Endodermal cell (in vitro differentiated cells): ENCODE results near the gene SMPX. TPM values are rescaled to one million over a fixed set of nuclear protein-coding genes. Genes with fewer than 3 reads are reported as not detected.

Experiments used
- DNase-seq: peaks from one replicate; pipeline ENCODE4 v3.0.0-alpha.2; 2017
- H3K27ac ChIP-seq: 2 replicates; pipeline ENCODE4 v1.5.1; 2013; ENCODE audit warnings: mild to moderate bottlenecking, low read depth, low read length, moderate library complexity
- H3K27me3 ChIP-seq: 2 replicates; pipeline ENCODE4 v1.6.1; 2013; ENCODE audit warnings: mild to moderate bottlenecking, low read length, moderate library complexity; ENCODE audit not compliant: insufficient read depth, control insufficient read depth, poor library complexity, severe bottlenecking
- H3K36me3 ChIP-seq: 2 replicates; pipeline ENCODE4 v1.7.0; 2013; ENCODE audit warnings: mild to moderate bottlenecking, low read length, moderate library complexity; ENCODE audit not compliant: control insufficient read depth, insufficient read depth
- H3K4me1 ChIP-seq: one replicate; pipeline ENCODE4 v1.7.0; 2013; ENCODE audit warnings: low read length; ENCODE audit not compliant: control insufficient read depth, insufficient read depth
- H3K4me3 ChIP-seq: 2 replicates; pipeline ENCODE4 v1.5.1; 2013; ENCODE audit warnings: mild to moderate bottlenecking, low read length, moderate library complexity
- H3K9ac ChIP-seq: 2 replicates; pipeline ENCODE4 v1.6.1; 2013; ENCODE audit warnings: mild to moderate bottlenecking, low read length, moderate library complexity; ENCODE audit not compliant: poor library complexity, severe bottlenecking; ENCODE audit errors: extremely low read depth
- H3K9me3 ChIP-seq: 2 replicates; pipeline ENCODE4 v1.6.1; 2013; ENCODE audit warnings: mild to moderate bottlenecking, low read length, moderate library complexity; ENCODE audit not compliant: control insufficient read depth
- H3K27ac Mint-ChIP-seq: 2 replicates; pipeline ENCODE4 v1.8.0; 2020; ENCODE audit warnings: mixed read lengths
- H3K27me3 Mint-ChIP-seq: 2 replicates; pipeline ENCODE4 v1.8.0; 2021; ENCODE audit warnings: mild to moderate bottlenecking, mixed read lengths; ENCODE audit not compliant: insufficient read depth
- H3K36me3 Mint-ChIP-seq: 2 replicates; pipeline ENCODE4 v1.8.0; 2020; ENCODE audit warnings: low read depth, mixed read lengths
- H3K4me1 Mint-ChIP-seq: 2 replicates; pipeline ENCODE4 v1.8.0; 2020; ENCODE audit warnings: mixed read lengths
- H3K4me3 Mint-ChIP-seq: 2 replicates; pipeline ENCODE4 v1.8.0; 2020; ENCODE audit warnings: mild to moderate bottlenecking, moderate library complexity, mixed read lengths
- H3K9me3 Mint-ChIP-seq: 2 replicates; pipeline ENCODE4 v1.8.0; 2020; ENCODE audit warnings: mild to moderate bottlenecking, mixed read lengths
- CTCF ChIP-seq: fragments of 200-600 bp; sonication (generic); conservative IDR thresholded peaks from 2 replicates; pipeline ENCODE4 v1.5.0; 2021; ENCODE audit warnings: antibody characterized with exemption, mild to moderate bottlenecking
- WGBS, 2 experiments: methylation state at CpG; one replicate each; pipeline versions ENCODE4 v1.1.5 to v1.1.7; 2013; ENCODE audit warnings: missing lambda C conversion rate in 2 of 2, mixed read lengths in 1 of 2; ENCODE audit not compliant: insufficient coverage in 1 of 2, insufficient read length in 1 of 2; 5-methylcytosine and 5-hydroxymethylcytosine counted together
- total RNA-seq, 2 donors: library from RNA; stranded (reverse); fragmentation: NEBNext Ultra II Directional in 1 of 2; extraction: Animal tissue kit (Norgen Biotek cat#: 25700) in 1 of 2; gene quantifications; 2 replicates in 1 of 2; 3 replicates in 1 of 2; pipeline ENCODE4 v1.2.1, GENCODE V29; 2021

Gene SMPX
- total RNA-seq, 2 donors from 2014 or later, result 0.31 TPM; not detected in 1

DNA sequence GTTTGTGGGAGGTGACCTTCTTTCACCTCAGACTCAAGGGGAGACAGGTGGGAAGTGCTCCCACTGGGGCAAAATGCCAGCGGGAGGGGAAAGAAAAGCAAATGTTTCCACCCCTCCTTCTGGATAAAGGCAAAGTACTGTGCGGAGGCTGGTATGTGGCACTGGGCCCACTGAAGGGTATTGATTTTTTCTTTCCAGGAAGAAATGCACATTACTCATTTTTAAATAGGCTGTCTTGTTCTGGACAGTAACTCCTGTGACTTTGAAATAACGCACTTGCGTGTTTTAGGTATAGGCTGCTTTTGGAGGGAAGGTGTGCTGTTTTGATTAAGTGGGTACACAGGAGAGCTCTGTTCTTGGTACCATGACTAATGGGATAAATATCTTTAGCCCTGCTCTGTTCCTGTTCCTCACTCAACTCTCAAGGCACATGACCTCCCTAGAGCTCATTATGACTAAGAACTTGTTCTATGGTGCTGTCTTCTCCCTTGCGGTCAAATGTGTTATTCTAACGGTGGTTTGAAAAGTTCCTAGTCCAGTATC is 40.8 kb upstream of the SMPX start:
- no peak overlapping the region for H3K9ac ChIP-seq
- H3K36me3 ChIP-seq, result no peaks in the 10 kb centered on the region
- no peaks in the 10 kb centered on the region for H3K9me3 Mint-ChIP-seq
- no peaks in the 10 kb centered on the region for H3K27me3 ChIP-seq
- no peak overlapping the region for H3K4me3 Mint-ChIP-seq
- H3K27ac Mint-ChIP-seq, result no peak overlapping the region
- peaks cover 20% of the 10 kb centered on the region for H3K4me1 Mint-ChIP-seq
- WGBS, 2 experiments, result 90 to 93% methylated on average over 2 to 6 of the region's 6 CpGs
- DNase-seq, result no peak
- no peaks in the 10 kb centered on the region for H3K27me3 Mint-ChIP-seq
- no peak overlapping the region for H3K27ac ChIP-seq
- H3K4me3 ChIP-seq, result no peak overlapping the region
- TF ChIP-seq CTCF, result no peak
- no peaks in the 10 kb centered on the region for H3K4me1 ChIP-seq
- no peaks in the 10 kb centered on the region for H3K9me3 ChIP-seq
- no peaks in the 10 kb centered on the region for H3K36me3 Mint-ChIP-seq

- no peaks in the 10 kb centered on the region for H3K36me3 ChIP-seq
- Mint-ChIP-seq H3K27me3 (no peaks in the 10 kb centered on the region), H3K9me3 (no peaks in the 10 kb centered on the region), H3K4me3 (no peak overlapping the region), H3K27ac (no peak overlapping the region), H3K36me3 (no peaks in the 10 kb centered on the region), H3K4me1 (peaks cover 15% of the 10 kb centered on the region)
- no peak overlapping the region for H3K9ac ChIP-seq
- H3K27ac ChIP-seq, result no peak overlapping the region
- no peaks in the 10 kb centered on the region for H3K9me3 ChIP-seq
- H3K27me3 ChIP-seq, result no peaks in the 10 kb centered on the region
- WGBS, 2 experiments, result 92% methylated on average over 1 of the region's 1 CpG; no CpG with 5 or more reads in 1 of the 2 experiments
- DNase-seq, result no peak
- no peak for TF ChIP-seq CTCF
- H3K4me3 ChIP-seq, result no peak overlapping the region
- no peaks in the 10 kb centered on the region for H3K4me1 ChIP-seq
Observed at GRCh38 chrX:21781976-21782375, 24.1 kb upstream of the SMPX start.

- Histone ChIP-seq H3K36me3 (no peaks in the 10 kb centered on the region), H3K4me1 (no peaks in the 10 kb centered on the region), H3K9me3 (no peaks in the 10 kb centered on the region), H3K27me3 (no peaks in the 10 kb centered on the region), H3K27ac (no peak overlapping the region), H3K4me3 (no peak overlapping the region), H3K9ac (no peak overlapping the region)
- Mint-ChIP-seq H3K4me3 (no peak overlapping the region), H3K27ac (no peak overlapping the region), H3K27me3 (no peaks in the 10 kb centered on the region), H3K36me3 (no peaks in the 10 kb centered on the region), H3K4me1 (peaks cover 14% of the 10 kb centered on the region), H3K9me3 (no peaks in the 10 kb centered on the region)
- no CpG with 5 or more reads among the region's 1 CpG for WGBS, 2 experiments
- DNase-seq, result no peak
- TF ChIP-seq CTCF, result no peak
Observed at GRCh38 chrX:21781525-21781924, 23.6 kb upstream of the SMPX start.
